ENCODE data around the gene ABCC4. TPM values are rescaled to one million over a fixed set of nuclear protein-coding genes. Genes with fewer than 3 reads are reported as not detected.

The ABCC4 gene
- total and polyA plus RNA-seq, 2 of the 13 experiments (the other 11 are each of a cell fraction or from before 2014, with no cell fraction given): 4.2 to 11.3 TPM

DNA sequence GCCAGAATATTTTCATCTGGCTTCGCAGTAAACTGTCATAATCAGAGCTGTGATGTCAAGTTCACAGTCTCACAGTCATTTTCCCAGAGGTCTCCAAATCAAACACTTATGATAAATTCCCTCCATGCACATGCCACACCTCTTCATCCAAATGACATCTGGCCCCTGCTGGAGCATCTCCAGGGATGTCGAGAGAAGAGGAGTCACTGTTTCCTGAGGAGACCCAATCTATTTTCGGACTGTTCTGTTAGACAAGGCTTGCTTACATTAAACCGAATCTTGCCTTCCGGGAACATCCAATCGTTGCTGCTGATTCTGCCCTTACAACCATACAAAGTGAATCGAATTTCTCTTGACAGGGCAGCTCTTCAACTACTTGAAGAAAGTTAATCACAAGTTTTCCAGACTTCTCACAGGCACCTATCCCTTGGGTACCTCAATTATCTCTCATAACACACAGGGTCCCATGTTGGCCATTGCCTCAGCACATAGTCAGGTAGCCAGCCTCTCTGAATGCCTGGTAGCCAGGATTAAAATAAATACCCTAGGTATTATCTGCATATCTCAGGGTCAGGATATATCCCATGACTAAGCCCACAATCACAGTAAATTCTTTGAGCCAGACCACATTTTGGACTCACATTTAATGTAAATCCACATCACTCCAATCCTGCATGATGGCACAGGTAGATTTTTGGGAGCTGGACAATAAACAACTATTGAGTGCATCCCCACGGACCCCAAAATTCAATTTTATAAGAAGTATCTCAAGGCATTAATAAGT is 182.5 kb downstream of the ABCC4 start:
- CTCF ChIA-PET (ENCODE audit: low intra/inter-chr PET ratio, low total read pairs): no interaction called here
- ATAC-seq: no peak
- no peak for DNase-seq (ENCODE audit: low spot score)
- 96% methylated on average over 8 of the region's 8 CpGs for WGBS (ENCODE audit: low lambda C conversion rate)
- Histone ChIP-seq H3K9ac (ENCODE audit: insufficient read depth, low read depth, low read length) (no peak overlapping the region), H2AFZ (ENCODE audit: low read length) (no peak overlapping the region), H3K36me3 (replicated peaks in 1 of 2; ENCODE audit: control insufficient read depth in 1 of 2, insufficient read depth in 2 of 2, low read length in 2 of 2) (no peaks in the 10 kb centered on the region; a peak in 1 of 5 replicates), H3K27me3 (ENCODE audit: control insufficient read depth in 1 of 2, insufficient read depth in 2 of 2, low read length in 2 of 2) (no peaks in the 10 kb centered on the region), H3K4me3 (replicated peaks in 1 of 3; ENCODE audit: insufficient read depth in 1 of 3, low read depth in 2 of 3, low read length in 3 of 3) (no peak overlapping the region), H3K79me2 (ENCODE audit: insufficient read depth, low read length) (no peaks in the 10 kb centered on the region), H3K27ac (ENCODE audit: extremely low read length, insufficient read depth, low read length) (no peak overlapping the region), H4K20me1 (ENCODE audit: insufficient read depth, low read length) (no peaks in the 10 kb centered on the region), H3K9me3 (ENCODE audit: low read length) (no peaks in the 10 kb centered on the region), H3K4me2 (ENCODE audit: low read depth, low read length) (no peak overlapping the region), H3K4me1 (ENCODE audit: insufficient read depth, low read length) (peaks cover 33% of the 10 kb centered on the region)
- no TSS peak for BruUV-seq (replicated peaks)
- intact Hi-C loops (cut with micrococcal nuclease; ENCODE audit: unreplicated experiment): no loop called here
- POLR2A ChIA-PET: interaction anchor here (0.7 kb wide), 1 partner anchor 278 kb away, joined by 3 read pairs; no protein-coding TSS in a partner anchor
- FAIRE-seq: no peak
- in situ Hi-C loops (cut with HindIII; ENCODE audit: extremely low pct_ligation_motif_present, low pct_unique_long_range_greater_than_20kb): no loop called here
- no peak for TF ChIP-seq LCORL (IDR thresholded peaks at IDR 0.05)
- TF ChIP-seq LCORL (CRISPR knock-in tag; IDR thresholded peaks at IDR 0.05): no peak
- TF ChIP-seq SRF (IDR thresholded peaks at IDR 0.05; ENCODE audit: low read depth, low read length): no peak
- TF ChIP-seq, protein P1, sequence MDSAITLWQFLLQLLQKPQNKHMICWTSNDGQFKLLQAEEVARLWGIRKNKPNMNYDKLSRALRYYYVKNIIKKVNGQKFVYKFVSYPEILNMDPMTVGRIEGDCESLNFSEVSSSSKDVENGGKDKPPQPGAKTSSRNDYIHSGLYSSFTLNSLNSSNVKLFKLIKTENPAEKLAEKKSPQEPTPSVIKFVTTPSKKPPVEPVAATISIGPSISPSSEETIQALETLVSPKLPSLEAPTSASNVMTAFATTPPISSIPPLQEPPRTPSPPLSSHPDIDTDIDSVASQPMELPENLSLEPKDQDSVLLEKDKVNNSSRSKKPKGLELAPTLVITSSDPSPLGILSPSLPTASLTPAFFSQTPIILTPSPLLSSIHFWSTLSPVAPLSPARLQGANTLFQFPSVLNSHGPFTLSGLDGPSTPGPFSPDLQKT (CRISPR knock-in tag; IDR thresholded peaks at IDR 0.05; ENCODE audit: borderline replicate concordance): no peak
- TF ChIP-seq, protein P2, sequence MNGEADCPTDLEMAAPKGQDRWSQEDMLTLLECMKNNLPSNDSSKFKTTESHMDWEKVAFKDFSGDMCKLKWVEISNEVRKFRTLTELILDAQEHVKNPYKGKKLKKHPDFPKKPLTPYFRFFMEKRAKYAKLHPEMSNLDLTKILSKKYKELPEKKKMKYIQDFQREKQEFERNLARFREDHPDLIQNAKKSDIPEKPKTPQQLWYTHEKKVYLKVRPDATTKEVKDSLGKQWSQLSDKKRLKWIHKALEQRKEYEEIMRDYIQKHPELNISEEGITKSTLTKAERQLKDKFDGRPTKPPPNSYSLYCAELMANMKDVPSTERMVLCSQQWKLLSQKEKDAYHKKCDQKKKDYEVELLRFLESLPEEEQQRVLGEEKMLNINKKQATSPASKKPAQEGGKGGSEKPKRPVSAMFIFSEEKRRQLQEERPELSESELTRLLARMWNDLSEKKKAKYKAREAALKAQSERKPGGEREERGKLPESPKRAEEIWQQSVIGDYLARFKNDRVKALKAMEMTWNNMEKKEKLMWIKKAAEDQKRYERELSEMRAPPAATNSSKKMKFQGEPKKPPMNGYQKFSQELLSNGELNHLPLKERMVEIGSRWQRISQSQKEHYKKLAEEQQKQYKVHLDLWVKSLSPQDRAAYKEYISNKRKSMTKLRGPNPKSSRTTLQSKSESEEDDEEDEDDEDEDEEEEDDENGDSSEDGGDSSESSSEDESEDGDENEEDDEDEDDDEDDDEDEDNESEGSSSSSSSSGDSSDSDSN (CRISPR knock-in tag; IDR thresholded peaks at IDR 0.05): no peak
- TF ChIP-seq, protein P3, sequence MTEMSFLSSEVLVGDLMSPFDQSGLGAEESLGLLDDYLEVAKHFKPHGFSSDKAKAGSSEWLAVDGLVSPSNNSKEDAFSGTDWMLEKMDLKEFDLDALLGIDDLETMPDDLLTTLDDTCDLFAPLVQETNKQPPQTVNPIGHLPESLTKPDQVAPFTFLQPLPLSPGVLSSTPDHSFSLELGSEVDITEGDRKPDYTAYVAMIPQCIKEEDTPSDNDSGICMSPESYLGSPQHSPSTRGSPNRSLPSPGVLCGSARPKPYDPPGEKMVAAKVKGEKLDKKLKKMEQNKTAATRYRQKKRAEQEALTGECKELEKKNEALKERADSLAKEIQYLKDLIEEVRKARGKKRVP (CRISPR knock-in tag; IDR thresholded peaks at IDR 0.05): no peak
- TF ChIP-seq RARA (CRISPR knock-in tag; IDR thresholded peaks at IDR 0.05): no peak
- TF ChIP-seq, protein P4, sequence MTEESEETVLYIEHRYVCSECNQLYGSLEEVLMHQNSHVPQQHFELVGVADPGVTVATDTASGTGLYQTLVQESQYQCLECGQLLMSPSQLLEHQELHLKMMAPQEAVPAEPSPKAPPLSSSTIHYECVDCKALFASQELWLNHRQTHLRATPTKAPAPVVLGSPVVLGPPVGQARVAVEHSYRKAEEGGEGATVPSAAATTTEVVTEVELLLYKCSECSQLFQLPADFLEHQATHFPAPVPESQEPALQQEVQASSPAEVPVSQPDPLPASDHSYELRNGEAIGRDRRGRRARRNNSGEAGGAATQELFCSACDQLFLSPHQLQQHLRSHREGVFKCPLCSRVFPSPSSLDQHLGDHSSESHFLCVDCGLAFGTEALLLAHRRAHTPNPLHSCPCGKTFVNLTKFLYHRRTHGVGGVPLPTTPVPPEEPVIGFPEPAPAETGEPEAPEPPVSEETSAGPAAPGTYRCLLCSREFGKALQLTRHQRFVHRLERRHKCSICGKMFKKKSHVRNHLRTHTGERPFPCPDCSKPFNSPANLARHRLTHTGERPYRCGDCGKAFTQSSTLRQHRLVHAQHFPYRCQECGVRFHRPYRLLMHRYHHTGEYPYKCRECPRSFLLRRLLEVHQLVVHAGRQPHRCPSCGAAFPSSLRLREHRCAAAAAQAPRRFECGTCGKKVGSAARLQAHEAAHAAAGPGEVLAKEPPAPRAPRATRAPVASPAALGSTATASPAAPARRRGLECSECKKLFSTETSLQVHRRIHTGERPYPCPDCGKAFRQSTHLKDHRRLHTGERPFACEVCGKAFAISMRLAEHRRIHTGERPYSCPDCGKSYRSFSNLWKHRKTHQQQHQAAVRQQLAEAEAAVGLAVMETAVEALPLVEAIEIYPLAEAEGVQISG (CRISPR knock-in tag; IDR thresholded peaks at IDR 0.05): no peak

All from HepG2 (cell line).